NCI-H2227 treated with DMSO at 0.1 percent for 48 hours (cell line): ENCODE measurements around the gene INPP4B.

Source experiments
- DNase-seq: peaks from one replicate; lab custom pipeline; 2025; lab: John Stamatoyannopoulos, UW

INPP4B gene

DNA sequence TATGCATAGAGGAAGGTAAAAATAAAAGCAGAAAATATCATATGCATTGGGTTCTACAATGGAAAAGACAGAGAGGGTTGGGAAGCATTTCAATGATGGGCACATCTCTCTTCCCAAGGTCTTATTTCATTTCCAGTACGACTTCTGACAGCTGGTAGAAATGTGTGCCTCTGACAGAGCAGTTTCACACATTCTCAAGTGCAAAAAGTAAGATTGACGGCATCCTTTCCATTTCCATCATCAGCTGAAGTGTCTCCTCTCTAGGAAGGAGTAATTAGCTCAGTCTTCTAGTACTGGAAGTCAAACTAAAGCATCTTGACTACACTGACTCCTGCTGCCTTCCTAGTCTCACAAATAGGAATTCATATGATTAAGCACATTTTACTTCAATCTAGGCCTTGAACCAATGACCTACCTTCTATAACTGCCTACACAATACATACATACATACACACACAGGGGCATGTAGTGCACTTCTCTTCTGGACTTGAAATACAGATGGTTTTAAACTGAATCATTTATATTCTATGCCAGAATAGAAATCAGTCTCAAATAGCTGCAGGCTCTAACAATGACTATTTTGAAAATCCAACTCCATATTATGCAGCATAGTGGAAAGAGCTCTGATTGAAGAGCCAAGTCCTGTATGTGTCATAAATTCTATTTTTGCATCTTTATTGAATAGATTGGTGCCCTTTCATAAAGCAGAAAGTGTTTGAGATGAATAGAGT, 473.4 kb downstream of the INPP4B start:
- no peak for DNase-seq

- DNase-seq = no peak
Measured at GRCh38 chr4:142369141-142369540, 477.0 kb downstream of the INPP4B start.

- no peak for DNase-seq
Measured at GRCh38 chr4:142367418-142368180, 478.5 kb downstream of the INPP4B start.

DNA sequence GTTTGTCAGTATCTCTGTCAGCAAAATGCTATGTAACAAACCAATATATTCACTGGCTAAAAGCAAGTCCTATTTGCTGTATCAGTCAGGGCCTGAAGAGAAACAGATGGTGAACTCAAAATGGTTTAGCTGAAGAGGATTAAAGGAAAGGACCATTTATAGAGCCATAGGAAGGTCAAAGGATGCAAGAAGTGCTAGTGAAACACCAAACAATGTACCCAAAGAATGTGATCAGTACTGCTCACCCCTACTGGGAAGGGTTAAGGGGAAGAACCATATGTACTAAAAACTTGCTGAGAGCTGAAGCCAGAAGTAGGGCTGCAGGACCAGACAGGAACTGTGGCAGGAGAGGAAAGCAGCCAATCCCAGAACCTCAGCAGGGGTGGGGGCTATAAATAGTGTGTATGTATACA, 479.3 kb downstream of the INPP4B start:
- DNase-seq = no peak

- no peak for DNase-seq
Measured at GRCh38 chr4:142365391-142365790, 480.7 kb downstream of the INPP4B start.

DNA sequence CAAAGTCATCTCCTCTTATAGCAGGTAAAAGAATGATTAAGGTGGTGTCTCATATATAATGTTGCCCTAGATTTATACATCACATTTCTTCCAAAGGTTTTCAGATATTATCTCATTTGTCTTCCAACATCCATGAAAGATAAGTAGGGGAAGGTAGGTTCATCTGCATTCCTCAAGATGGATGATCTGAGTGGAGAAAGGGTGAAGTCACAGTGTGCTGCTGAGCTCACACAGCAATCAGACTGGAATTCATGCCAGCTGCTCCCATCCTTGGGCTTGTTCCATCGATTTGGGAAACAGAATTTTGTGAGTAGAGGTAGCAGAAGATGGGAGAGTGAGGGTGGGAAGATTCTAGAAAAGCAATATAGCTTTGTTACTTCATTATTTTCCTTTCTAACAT, 482.4 kb downstream of the INPP4B start:
- no peak for DNase-seq

DNA sequence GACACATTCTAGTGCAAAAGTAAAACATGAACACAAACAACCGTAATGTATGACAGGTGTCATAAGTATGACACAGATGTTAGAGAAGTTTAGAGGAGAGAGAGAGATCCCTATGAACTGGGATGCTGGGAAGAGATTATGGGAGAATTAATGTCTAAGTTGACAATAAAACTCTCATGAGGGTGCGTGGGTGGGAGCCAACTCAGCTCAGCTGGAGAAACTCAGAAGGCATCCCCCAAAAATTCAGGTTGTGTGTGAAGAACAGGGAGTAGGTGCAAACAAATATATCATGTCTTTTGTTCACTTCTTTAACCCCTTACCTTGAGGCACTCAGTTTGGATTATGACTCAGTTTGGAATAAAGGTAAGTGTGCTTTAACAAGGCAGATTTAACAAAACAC, 484.1 kb downstream of the INPP4B start:
- no peak for DNase-seq

- DNase-seq = no peak
Measured at GRCh38 chr4:142360657-142361056, 485.4 kb downstream of the INPP4B start.

GRCh38 chr4:142358656-142359055, 487.4 kb downstream of the INPP4B start:
- DNase-seq = no peak

- no peak for DNase-seq
Measured at GRCh38 chr4:142356801-142357200, 489.3 kb downstream of the INPP4B start.

GRCh38 chr4:142356118-142356759, 489.9 kb downstream of the INPP4B start:
- no peak for DNase-seq

DNA sequence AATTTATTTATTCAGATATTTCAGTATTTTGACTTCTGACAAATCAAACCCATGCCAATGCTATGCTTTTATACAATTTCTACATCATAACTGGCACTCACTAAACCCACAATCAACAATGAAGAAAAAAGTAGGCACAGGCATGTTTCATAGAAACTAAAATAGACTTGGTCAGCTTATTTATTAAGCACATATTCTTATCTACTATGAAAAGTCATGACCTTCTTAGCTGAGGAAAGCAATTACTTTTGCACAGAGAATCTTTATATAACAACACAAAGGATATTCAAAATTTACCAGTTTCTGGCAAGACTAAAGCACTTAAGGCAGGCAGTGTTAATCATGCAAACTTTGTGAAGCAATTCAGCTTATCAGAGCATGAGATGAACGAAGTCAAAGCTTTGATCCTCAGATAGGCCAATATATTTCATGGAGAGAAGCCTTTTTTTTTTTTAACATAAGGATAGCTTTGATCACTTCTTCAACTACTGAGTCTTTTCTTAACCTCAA, 490.6 kb downstream of the INPP4B start:
- DNase-seq = no peak

- no peak for DNase-seq
Measured at GRCh38 chr4:142354794-142355420, 491.2 kb downstream of the INPP4B start.

GRCh38 chr4:142354041-142354440, 492.1 kb downstream of the INPP4B start:
- DNase-seq = no peak

DNA sequence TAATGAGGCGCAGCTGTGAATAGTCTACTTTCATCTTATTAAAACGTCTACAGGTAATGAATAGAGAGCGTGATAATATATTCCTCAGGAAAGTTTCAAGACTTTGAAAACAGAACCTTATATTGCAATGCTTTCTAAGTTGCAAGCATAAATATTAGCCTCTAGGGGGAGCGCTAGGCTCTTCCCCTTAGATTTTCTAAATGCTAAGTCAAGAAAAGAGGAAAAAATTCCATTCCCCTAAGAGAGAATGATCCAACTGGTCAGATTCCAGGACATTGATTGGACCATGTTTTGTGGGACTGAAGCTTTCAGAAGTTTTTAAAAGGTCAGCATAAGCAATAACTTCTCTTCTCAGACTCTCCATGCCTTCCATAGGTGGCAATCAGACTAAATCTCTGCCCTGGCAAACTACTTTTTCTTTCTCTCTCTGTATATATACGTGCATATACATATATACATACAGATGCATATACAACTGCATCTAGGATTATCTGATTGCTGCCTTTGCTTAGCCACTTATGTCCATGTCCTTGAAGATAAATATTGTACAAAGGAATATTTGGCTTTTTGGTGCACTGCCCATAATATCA, 492.9 kb downstream of the INPP4B start:
- no peak for DNase-seq

- DNase-seq = no peak
Measured at GRCh38 chr4:142352712-142353111, 493.4 kb downstream of the INPP4B start.

DNA sequence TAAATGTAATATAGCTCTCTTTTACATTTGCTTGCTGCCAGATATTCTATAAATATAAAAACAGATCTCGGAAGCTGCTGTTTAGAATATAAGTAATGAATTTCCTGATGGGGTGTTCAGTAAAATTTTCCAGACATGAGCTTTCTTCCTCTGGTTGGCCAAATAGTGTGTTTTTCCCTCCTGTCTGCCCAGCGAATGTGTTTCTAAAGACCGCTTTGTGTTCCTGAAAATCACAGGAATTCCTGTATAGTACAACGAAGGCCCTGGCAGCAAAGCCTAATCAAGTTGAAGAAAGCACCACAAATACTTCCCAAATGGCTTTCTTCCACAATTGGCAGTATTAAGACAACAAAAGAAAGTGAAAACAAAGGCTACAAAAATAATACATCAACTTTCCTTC, 494.1 kb downstream of the INPP4B start:
- DNase-seq = no peak

DNA sequence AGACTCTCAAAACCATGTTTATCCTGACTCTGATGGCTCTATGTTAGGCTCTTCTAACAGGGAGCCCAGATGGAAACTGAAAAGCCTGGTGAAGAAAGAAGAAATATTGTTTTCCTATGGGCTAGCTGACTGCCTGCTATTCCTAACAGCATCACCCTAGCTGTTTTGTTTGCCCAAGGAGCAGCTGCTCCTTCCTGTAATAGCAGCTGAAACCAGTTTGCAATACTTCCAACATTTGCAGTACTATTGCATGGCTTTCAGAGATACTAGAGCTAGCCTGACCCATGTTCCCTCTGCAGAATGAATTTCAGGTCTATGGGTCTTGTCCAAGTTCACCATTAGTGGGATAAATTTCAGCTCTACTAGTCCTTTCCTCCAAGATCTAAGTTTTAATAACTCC, 495.2 kb downstream of the INPP4B start:
- DNase-seq = no peak

GRCh38 chr4:142348613-142349021, 497.5 kb downstream of the INPP4B start:
- DNase-seq = no peak

DNA sequence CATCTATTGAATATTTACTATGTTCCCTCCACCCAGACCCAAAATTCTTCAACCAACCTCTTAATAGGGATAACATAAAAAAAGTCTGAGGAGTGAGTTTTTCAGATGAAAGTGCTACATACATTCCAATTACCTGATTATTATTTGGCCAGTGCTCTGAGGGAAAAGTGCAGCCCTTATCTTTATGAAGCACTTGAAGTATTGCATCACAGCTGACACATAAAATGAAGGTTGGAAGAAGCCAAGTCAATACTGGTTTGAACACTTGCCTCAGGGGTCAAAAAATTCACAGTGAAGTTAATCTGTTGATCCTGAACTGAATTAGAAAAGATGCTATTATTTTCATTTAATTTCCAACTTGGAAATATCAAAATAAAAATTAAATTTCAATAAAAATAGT, 498.9 kb downstream of the INPP4B start:
- no peak for DNase-seq

DNA sequence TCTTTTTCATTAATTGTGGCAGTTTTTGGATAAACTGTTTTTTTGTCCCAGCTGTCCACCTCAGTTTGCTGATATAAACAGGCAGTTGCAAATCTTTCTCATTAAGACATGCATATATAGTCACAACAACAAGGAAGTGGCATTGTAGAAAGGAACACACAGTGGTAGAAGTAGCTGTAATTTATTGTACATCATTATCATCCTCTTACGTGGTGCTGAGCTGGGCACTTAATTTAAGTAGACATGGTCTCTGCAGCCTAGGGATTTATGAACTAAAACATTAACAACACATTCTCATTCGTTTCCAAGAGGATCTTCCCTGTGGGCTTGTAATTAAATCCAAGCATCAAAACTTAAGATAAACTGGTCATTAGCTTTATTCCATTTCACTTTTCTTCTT, 500.2 kb downstream of the INPP4B start:
- DNase-seq = no peak

DNA sequence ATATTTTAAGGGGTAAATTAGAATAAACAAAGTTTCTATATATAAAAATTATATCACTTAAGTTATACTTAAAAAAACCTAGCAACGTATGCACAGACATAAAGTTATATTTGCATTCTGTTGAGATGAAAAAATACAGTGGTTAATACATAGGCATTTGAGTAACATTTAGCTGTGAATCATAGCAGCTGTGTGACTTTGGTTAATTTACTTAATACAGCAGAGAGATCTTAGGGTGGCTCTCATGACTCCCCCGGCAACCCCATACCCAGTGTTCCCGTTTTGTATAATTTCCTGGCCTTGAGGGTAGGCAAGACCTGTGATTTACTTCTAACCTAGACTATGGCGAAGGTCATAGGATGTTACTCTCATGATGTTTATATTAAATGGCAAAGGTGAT, 504.8 kb downstream of the INPP4B start:
- DNase-seq = no peak
